ENCODE results near the gene RAD21L1. TPM values are rescaled to one million over a fixed set of nuclear protein-coding genes. Genes with fewer than 3 reads are reported as not detected.

The RAD21L1 gene
- total and polyA plus RNA-seq, 10 donors = not detected

DNA sequence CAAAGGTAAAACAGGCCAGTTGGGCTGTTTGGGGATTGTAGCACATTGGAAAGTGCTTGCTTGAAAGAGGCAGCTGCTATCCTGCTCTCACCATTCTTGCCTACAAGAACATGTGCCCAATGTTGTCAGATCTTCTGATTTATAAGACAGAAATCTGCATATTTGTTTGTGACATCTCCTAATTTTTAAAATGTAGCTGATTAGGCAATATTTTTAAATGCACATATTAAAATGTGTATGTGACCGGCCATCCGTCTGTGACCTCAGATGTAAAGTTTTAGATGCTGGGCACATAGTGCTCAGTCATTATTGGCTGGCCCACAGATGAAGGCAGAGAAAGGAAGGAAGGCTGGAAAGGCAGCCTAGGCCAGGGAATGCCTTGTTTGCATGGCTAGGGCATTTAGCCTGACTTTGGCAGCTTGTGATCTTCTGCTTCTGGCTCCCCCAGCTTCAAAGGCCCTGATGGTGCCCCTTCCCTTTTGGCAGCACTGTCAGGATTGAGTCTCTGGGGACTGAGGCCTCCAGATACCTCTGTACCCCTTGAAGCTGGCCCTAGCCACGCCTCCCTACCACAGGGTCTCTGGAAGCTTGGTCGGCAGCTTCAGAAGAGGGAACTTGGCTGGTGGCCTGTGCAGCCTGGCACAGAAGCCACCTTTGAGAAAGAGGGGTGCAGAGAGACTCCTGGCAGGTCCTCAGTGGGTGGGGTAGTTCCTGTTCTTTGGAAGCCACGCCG is 46.7 kb downstream of the RAD21L1 start:
- TF ChIP-seq, protein P1, sequence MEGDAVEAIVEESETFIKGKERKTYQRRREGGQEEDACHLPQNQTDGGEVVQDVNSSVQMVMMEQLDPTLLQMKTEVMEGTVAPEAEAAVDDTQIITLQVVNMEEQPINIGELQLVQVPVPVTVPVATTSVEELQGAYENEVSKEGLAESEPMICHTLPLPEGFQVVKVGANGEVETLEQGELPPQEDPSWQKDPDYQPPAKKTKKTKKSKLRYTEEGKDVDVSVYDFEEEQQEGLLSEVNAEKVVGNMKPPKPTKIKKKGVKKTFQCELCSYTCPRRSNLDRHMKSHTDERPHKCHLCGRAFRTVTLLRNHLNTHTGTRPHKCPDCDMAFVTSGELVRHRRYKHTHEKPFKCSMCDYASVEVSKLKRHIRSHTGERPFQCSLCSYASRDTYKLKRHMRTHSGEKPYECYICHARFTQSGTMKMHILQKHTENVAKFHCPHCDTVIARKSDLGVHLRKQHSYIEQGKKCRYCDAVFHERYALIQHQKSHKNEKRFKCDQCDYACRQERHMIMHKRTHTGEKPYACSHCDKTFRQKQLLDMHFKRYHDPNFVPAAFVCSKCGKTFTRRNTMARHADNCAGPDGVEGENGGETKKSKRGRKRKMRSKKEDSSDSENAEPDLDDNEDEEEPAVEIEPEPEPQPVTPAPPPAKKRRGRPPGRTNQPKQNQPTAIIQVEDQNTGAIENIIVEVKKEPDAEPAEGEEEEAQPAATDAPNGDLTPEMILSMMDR (IDR thresholded peaks at IDR 0.05 in 8 of 11, conservative IDR thresholded peaks at IDR 0.05 in 3 of 11) = no peak
- no peak for TF ChIP-seq POLR2AphosphoS5 (IDR thresholded peaks at IDR 0.05)
- TF ChIP-seq POLR2A (IDR thresholded peaks at IDR 0.05) = no peak
- H3K9me3 ChIP-seq = no peaks in the 10 kb centered on the region
- intact Hi-C loops (cut with DNase I; ENCODE audit: low total_unique reads) = no loop called here
- peaks cover 0 to under 1% (median 0%) of the 10 kb centered on the region in 6 donors for H3K4me1 ChIP-seq
- no peaks in the 10 kb centered on the region for H3K36me3 ChIP-seq
- no peaks in the 10 kb centered on the region for H3K27me3 ChIP-seq (replicated peaks in 1 of 7)
- H3K4me3 ChIP-seq = no peak overlapping the region
- DNase-seq = no peak
- WGBS, 5 donors = 38 to 53% (median 46%) methylated on average over 5 to 6 of the region's 6 CpGs
- H3K27ac ChIP-seq = no peak overlapping the region

DNA sequence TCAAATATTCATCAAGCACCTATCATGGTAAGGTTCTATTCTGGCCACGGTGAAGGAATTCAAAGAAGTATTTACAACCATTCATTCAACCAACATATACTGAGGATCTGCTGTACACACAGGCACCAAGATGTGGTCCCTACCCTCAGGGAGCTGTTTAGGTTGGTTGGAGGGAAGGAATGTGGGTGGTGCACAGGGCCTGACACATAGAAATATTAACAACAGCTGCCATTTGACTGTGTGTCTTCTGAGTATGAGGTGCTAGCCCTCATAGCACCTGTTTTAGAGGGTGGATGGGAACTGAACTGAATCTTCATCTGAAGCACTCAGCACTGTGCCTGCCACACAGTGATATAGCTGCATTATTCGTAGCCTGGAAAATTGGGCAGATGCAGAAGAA is 47.5 kb downstream of the RAD21L1 start:
- no peak for TF ChIP-seq POLR2A (IDR thresholded peaks at IDR 0.05)
- TF ChIP-seq, protein P1 (IDR thresholded peaks at IDR 0.05 in 8 of 11, conservative IDR thresholded peaks at IDR 0.05 in 3 of 11) = no peak
- TF ChIP-seq POLR2AphosphoS5 (IDR thresholded peaks at IDR 0.05) = no peak
- H3K9me3 ChIP-seq = no peaks in the 10 kb centered on the region
- no peak for DNase-seq
- no peak overlapping the region for H3K4me3 ChIP-seq
- H3K4me1 ChIP-seq = no peaks in the 10 kb centered on the region
- intact Hi-C loops (cut with DNase I; ENCODE audit: low total_unique reads) = no loop called here
- H3K27ac ChIP-seq = no peak overlapping the region
- no peaks in the 10 kb centered on the region for H3K36me3 ChIP-seq
- H3K27me3 ChIP-seq (replicated peaks in 1 of 7) = no peaks in the 10 kb centered on the region
- 76 to 98% (median 89%) methylated on average over 2 of the region's 2 CpGs for WGBS, 5 donors

DNA sequence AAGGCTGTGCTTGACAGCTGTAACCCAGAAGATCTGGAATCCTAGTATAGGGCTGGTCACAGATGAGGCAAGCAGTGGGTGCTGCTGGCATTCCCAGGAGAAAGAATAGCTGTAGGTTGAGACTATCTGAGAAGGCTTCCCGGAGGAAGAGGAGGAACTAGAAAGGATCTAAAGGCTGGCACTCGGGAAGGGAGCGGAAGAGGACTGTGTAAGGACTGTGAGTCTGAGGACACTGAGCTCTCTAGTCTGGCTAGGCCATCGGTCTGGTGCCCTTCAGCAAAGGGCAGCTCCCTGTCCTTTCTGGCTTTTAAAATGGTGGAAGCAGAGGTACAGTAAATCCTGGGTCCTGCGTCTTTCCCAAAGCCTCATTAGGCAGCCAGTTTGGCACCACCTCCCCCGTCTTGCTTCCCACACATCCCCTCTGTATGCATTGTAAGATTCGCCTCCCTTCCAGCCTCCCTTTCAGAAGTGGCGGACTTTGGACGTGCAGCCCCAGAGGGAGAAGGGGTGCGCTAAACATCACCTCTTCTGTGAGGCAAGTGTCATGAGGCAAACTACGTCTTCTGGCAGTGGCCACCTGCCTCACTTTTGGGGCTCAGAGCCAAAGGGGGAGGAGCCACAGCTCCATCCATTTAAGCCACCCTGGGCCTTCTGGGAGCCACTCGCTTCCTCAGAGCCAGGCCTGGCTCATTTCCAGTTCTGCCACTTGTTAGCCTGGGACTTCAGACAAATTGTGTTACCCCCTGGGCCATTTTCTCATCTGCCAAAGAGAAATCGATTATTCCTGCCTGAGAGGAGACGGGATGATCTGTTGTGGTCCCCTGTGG is 48.9 kb downstream of the RAD21L1 start:
- Histone ChIP-seq H3K4me1 (no peaks in the 10 kb centered on the region), H3K9me3 (no peaks in the 10 kb centered on the region), H3K4me3 (no peak overlapping the region), H3K27ac (no peak overlapping the region), H3K27me3 (replicated peaks in 1 of 7) (no peaks in the 10 kb centered on the region), H3K36me3 (no peaks in the 10 kb centered on the region)
- DNase-seq = no peak
- no peak for TF ChIP-seq POLR2AphosphoS5 (IDR thresholded peaks at IDR 0.05)
- TF ChIP-seq, protein P1 (IDR thresholded peaks at IDR 0.05 in 8 of 11, conservative IDR thresholded peaks at IDR 0.05 in 3 of 11) = no peak
- TF ChIP-seq POLR2A (IDR thresholded peaks at IDR 0.05) = no peak
- WGBS, 5 donors = 88 to 94% (median 91%) methylated on average over 14 of the region's 14 CpGs
- intact Hi-C loops (cut with DNase I; ENCODE audit: low total_unique reads) = no loop called here

DNA sequence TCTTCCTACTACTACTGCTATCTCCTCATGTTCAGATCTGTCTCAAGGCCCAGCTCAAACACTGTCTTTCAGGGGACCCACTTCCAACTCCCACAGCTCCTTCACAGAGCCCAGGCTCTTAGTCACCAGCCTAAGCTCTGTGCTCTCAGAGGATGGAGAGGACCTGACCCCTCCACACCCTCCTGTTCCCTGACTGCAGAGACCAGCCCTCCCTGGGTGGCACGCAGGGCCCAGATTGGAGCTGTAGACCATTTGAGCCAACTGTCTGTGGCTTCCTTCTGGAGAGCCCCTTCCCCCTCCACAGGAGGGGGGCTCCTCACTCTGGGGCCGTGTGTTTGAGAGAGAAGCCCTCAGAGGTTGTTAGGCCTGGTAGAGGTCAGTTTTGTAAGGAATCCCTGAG is 50.1 kb downstream of the RAD21L1 start:
- H3K4me1 ChIP-seq = no peaks in the 10 kb centered on the region
- no peak for TF ChIP-seq POLR2AphosphoS5 (IDR thresholded peaks at IDR 0.05)
- TF ChIP-seq, protein P1 (IDR thresholded peaks at IDR 0.05 in 8 of 11, conservative IDR thresholded peaks at IDR 0.05 in 3 of 11) = no peak
- TF ChIP-seq POLR2A (IDR thresholded peaks at IDR 0.05) = no peak
- no peaks in the 10 kb centered on the region for H3K27me3 ChIP-seq (replicated peaks in 1 of 7)
- intact Hi-C loops (cut with DNase I; ENCODE audit: low total_unique reads) = no loop called here
- DNase-seq = no peak
- H3K9me3 ChIP-seq = no peaks in the 10 kb centered on the region
- H3K36me3 ChIP-seq = no peaks in the 10 kb centered on the region
- H3K27ac ChIP-seq = no peak overlapping the region
- 76 to 82% (median 80%) methylated on average over 2 of the region's 2 CpGs; no CpG with 5 or more reads in 1 of the 5 donors for WGBS, 5 donors
- no peak overlapping the region for H3K4me3 ChIP-seq

Data from spleen (tissue), 11 donors.